Prostate gland (tissue), 1 donor: Measurements from ENCODE around the gene RNGTT.

Experiments used
- POLR2A ChIP-seq: fragments of 450-650 bp; IDR thresholded peaks from one replicate; pipeline ENCODE4 v1.6.1; 2016; ENCODE audit warnings: antibody characterized with exemption, mild to moderate bottlenecking
- POLR2AphosphoS5 ChIP-seq: sonication (generic); formaldehyde crosslinking; IDR thresholded peaks from one replicate; pipeline ENCODE4 v1.6.1; 2017; ENCODE audit warnings: antibody characterized with exemption

DNA sequence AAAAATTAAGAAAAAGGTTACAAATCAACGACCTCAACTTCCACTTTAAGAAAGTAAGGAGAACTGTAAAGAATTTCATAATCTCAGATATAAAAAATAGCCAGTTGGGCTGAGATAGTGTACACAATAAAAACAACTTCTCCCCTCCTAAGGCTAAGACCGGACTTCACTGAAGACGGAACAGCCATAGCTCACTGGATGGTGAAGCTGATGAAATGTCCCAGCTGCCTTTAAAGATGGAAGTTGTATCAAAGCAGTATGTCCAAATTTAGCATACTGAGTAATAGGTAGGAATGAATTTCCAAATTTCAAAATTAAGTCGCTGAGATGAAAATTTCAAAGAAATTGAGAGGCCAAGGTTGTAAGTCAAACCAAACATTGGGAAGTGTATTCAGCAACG, 153.3 kb downstream of the RNGTT start:
- no peak for TF ChIP-seq POLR2AphosphoS5
- TF ChIP-seq POLR2A: no peak
